Fibroblast of lung (primary cell): Measurements from ENCODE around the gene CEP164. TPM values are rescaled to one million over a fixed set of nuclear protein-coding genes. Genes with fewer than 3 reads are reported as not detected.
"Not testable (repeated sequence)": the region's sequence is repeated elsewhere in the genome, so short reads cannot be mapped to it uniquely, and the experiment has no call there.

Experiments used
- DNase-seq, 2 donors: peaks; one replicate each; pipeline versions ENCODE4 v3.0.0 to v3.0.0-alpha.2; 2010; ENCODE audit warnings: low read depth in 2 of 2
- H2AFZ ChIP-seq: 2 replicates; pipeline ENCODE4 v1.5.1; 2012; ENCODE audit warnings: low read length, control low read depth, inconsistent platforms
- H3K27ac ChIP-seq: 2 replicates; pipeline ENCODE4 v1.5.1; 2011; ENCODE audit warnings: low read length, control low read depth; ENCODE audit not compliant: insufficient read depth
- H3K27me3 ChIP-seq: 2 replicates; pipeline ENCODE4 v1.5.1; 2011; ENCODE audit warnings: mild to moderate bottlenecking, low read length; ENCODE audit not compliant: control insufficient read depth, insufficient read depth
- H3K36me3 ChIP-seq: 2 replicates; pipeline ENCODE4 v1.5.1; 2011; ENCODE audit warnings: low read length; ENCODE audit not compliant: control insufficient read depth, insufficient read depth
- H3K4me1 ChIP-seq: 2 replicates; pipeline ENCODE4 v1.5.1; 2011; ENCODE audit warnings: low read length; ENCODE audit not compliant: control insufficient read depth, insufficient read depth; ENCODE audit errors: extremely low read depth
- H3K4me2 ChIP-seq: 2 replicates; pipeline ENCODE4 v1.5.1; 2011; ENCODE audit warnings: low read length, control low read depth; ENCODE audit not compliant: insufficient read depth; ENCODE audit errors: extremely low read depth
- H3K4me3 ChIP-seq, 4 experiments: fragments of 200-600 bp in 1 of 4; sonication (generic) in 1 of 4; replicated peaks in 1 of 4; 2 replicates each; pipeline ENCODE4 v1.5.1; 2011 to 2016; ENCODE audit warnings: low read length in 4 of 4, low read depth in 3 of 4, mild to moderate bottlenecking in 3 of 4, control low read depth in 2 of 4, inconsistent platforms in 1 of 4, mixed read lengths in 1 of 4; ENCODE audit not compliant: insufficient read depth in 1 of 4; ENCODE audit errors: control extremely low read depth in 1 of 4
- H3K79me2 ChIP-seq: 2 replicates; pipeline ENCODE4 v1.5.1; 2012; ENCODE audit warnings: mild to moderate bottlenecking, low read length, inconsistent platforms; ENCODE audit not compliant: control insufficient read depth, insufficient read depth
- H3K9ac ChIP-seq: 2 replicates; pipeline ENCODE4 v1.5.1; 2011; ENCODE audit warnings: mild to moderate bottlenecking, low read length, control low read depth; ENCODE audit not compliant: insufficient read depth
- H3K9me3 ChIP-seq: 2 replicates; pipeline ENCODE4 v1.5.1; 2012; ENCODE audit warnings: low read depth, low read length; ENCODE audit not compliant: control insufficient read depth, insufficient read depth
- H4K20me1 ChIP-seq: 2 replicates; pipeline ENCODE4 v1.5.1; 2011; ENCODE audit warnings: low read length; ENCODE audit not compliant: control insufficient read depth, insufficient read depth; ENCODE audit errors: extremely low read depth
- CTCF ChIP-seq, 2 donors: IDR thresholded peaks in 1 of 2; conservative IDR thresholded peaks in 1 of 2; 1 replicate in 1 of 2; 2 replicates in 1 of 2; pipeline ENCODE4 v1.5.1; 2011 to 2012; ENCODE audit warnings: low read length in 2 of 2, control low read depth in 1 of 2, inconsistent platforms in 1 of 2, low read depth in 1 of 2, mild to moderate bottlenecking in 1 of 2
- EZH2 ChIP-seq: IDR thresholded peaks from 2 replicates; pipeline ENCODE4 v1.5.1; 2012; ENCODE audit warnings: low read length, control low read depth, mild to moderate bottlenecking; ENCODE audit errors: missing control alignments
- polyA plus RNA-seq, 2 donors: library from polyadenylated mRNA; depleted of rRNA in 1 of 2; stranded (reverse) in 1 of 2; unstranded in 1 of 2; fragments of >200 nt; gene quantifications; 2 replicates each; pipeline ENCODE4 v1.2.1, GENCODE V29; 2011 to 2012; ENCODE audit warnings: missing spikeins in 1 of 2
- total RNA-seq: library from RNA; depleted of rRNA; stranded (reverse); fragments of >200 nt; gene quantifications from 2 replicates; pipeline ENCODE4 v1.2.1, GENCODE V29; 2014

The CEP164 gene
- total and polyA plus RNA-seq, 2 donors (not counting 1 experiment from before 2014, with no cell fraction given): 16.1 to 33.5 TPM

GRCh38 chr11:117394221-117394925, 66.7 kb downstream of the CEP164 start:
- Histone ChIP-seq H3K9me3 (no peaks in the 10 kb centered on the region), H3K27me3 (no peaks in the 10 kb centered on the region), H3K36me3 (peaks cover 23% of the 10 kb centered on the region), H2AFZ (no peak overlapping the region), H3K79me2 (no peaks in the 10 kb centered on the region), H3K4me3 (no peak overlapping the region), H3K4me1 (no peaks in the 10 kb centered on the region), H4K20me1 (no peaks in the 10 kb centered on the region), H3K4me2 (no peak overlapping the region), H3K9ac (no peak overlapping the region), H3K27ac (no peak overlapping the region)
- TF ChIP-seq EZH2 (no peak), CTCF (conservative IDR thresholded peaks at IDR 0.05 in 1 of 2, IDR thresholded peaks at IDR 0.05 in 1 of 2; ENCODE audit: low read depth in 1 of 2, low read length in 2 of 2) (no peak)
- DNase-seq: no peak

- H3K4me1 ChIP-seq: no peaks in the 10 kb centered on the region
- H2AFZ ChIP-seq: no peak overlapping the region
- no peak overlapping the region for H3K9ac ChIP-seq
- no peak overlapping the region for H3K4me3 ChIP-seq
- no peak for DNase-seq
- H3K79me2 ChIP-seq: no peaks in the 10 kb centered on the region
- H3K27me3 ChIP-seq: no peaks in the 10 kb centered on the region
- H3K4me2 ChIP-seq: no peak overlapping the region
- no peaks in the 10 kb centered on the region for H4K20me1 ChIP-seq
- peaks cover 23% of the 10 kb centered on the region for H3K36me3 ChIP-seq
- no peak overlapping the region for H3K27ac ChIP-seq
- H3K9me3 ChIP-seq: no peaks in the 10 kb centered on the region
- TF ChIP-seq EZH2 (no peak), CTCF (conservative IDR thresholded peaks at IDR 0.05 in 1 of 2, IDR thresholded peaks at IDR 0.05 in 1 of 2; ENCODE audit: low read depth in 1 of 2, low read length in 2 of 2) (no peak)
Measured at GRCh38 chr11:117395476-117395875, 67.8 kb downstream of the CEP164 start.

GRCh38 chr11:117396970-117397369, 69.3 kb downstream of the CEP164 start:
- no peak for TF ChIP-seq EZH2
- no peak for TF ChIP-seq CTCF (conservative IDR thresholded peaks at IDR 0.05 in 1 of 2, IDR thresholded peaks at IDR 0.05 in 1 of 2; ENCODE audit: low read depth in 1 of 2, low read length in 2 of 2)
- no peak overlapping the region for H3K9ac ChIP-seq
- no peak for DNase-seq
- no peaks in the 10 kb centered on the region for H3K4me1 ChIP-seq
- no peaks in the 10 kb centered on the region for H3K9me3 ChIP-seq
- no peaks in the 10 kb centered on the region for H3K27me3 ChIP-seq
- H3K4me3 ChIP-seq: no peak overlapping the region
- H3K79me2 ChIP-seq: no peaks in the 10 kb centered on the region
- H3K36me3 ChIP-seq: peaks cover 23% of the 10 kb centered on the region
- H2AFZ ChIP-seq: no peak overlapping the region
- H3K27ac ChIP-seq: no peak overlapping the region
- no peaks in the 10 kb centered on the region for H4K20me1 ChIP-seq
- H3K4me2 ChIP-seq: no peak overlapping the region

- not testable (repeated sequence) for H3K4me1 ChIP-seq, H3K9ac ChIP-seq, H3K4me3 ChIP-seq, H3K4me2 ChIP-seq, H4K20me1 ChIP-seq, H3K27me3 ChIP-seq, DNase-seq, H3K9me3 ChIP-seq, H3K27ac ChIP-seq, H2AFZ ChIP-seq, H3K79me2 ChIP-seq
- H3K36me3 ChIP-seq: peaks cover 16% of the 10 kb centered on the region
Measured at GRCh38 chr11:117398618-117399017, 71.0 kb downstream of the CEP164 start.
